H1 (cell line): Measurements from ENCODE around the gene CELF4. TPM values are rescaled to one million over a fixed set of nuclear protein-coding genes. Genes with fewer than 3 reads are reported as not detected.

Experiments
- BACH1 ChIP-seq: IDR thresholded peaks from 2 replicates; pipeline ENCODE4 v1.6.1; 2012; ENCODE audit warnings: low read length, improper control_type of control experiment
- CHD7 ChIP-seq: fragments of 300-600 bp; sonication (generic); IDR thresholded peaks from 2 replicates; pipeline ENCODE4 v1.7.1; 2012; ENCODE audit warnings: low read length, moderate library complexity, mild to moderate bottlenecking, inconsistent platforms; ENCODE audit not compliant: insufficient replicate concordance
- CTCF ChIP-seq, 3 experiments: IDR thresholded peaks; 1 replicate in 2 of 3; 2 replicates in 1 of 3; pipeline versions ENCODE4 v1.5.1 to v1.6.1; 2011; ENCODE audit warnings: low read length in 3 of 3, mild to moderate bottlenecking in 3 of 3, inconsistent platforms in 2 of 3, low read depth in 1 of 3, moderate library complexity in 1 of 3; ENCODE audit not compliant: insufficient read depth in 1 of 3; ENCODE audit errors: control extremely low read depth in 1 of 3
- E2F6 ChIP-seq: IDR thresholded peaks from 2 replicates; pipeline ENCODE4 v1.6.1; 2012; ENCODE audit warnings: inconsistent platforms
- GTF2F1 ChIP-seq: IDR thresholded peaks from 2 replicates; pipeline ENCODE4 v1.6.1; 2012; ENCODE audit warnings: low read depth, low read length, improper control_type of control experiment, borderline replicate concordance
- HDAC6 ChIP-seq: IDR thresholded peaks from one replicate; pipeline ENCODE4 v1.7.1; 2012; ENCODE audit warnings: low read depth, mild to moderate bottlenecking, inconsistent platforms, low read length, moderate library complexity
- JUN ChIP-seq: IDR thresholded peaks from 2 replicates; pipeline ENCODE4 v1.6.1; 2011; ENCODE audit warnings: low read depth, mild to moderate bottlenecking, improper control_type of control experiment, low read length
- SP1 ChIP-seq: IDR thresholded peaks from 2 replicates; pipeline ENCODE4 v1.6.1; 2011; ENCODE audit warnings: low read depth, low read length
- TCF12 ChIP-seq: IDR thresholded peaks from 2 replicates; pipeline ENCODE4 v1.6.1; 2011; ENCODE audit warnings: low read depth, mild to moderate bottlenecking, low read length
- polyA plus RNA-seq, 7 experiments: library from polyadenylated mRNA; depleted of rRNA in 3 of 7; stranded (reverse) in 5 of 7; unstranded in 2 of 7; fragments of >200 nt in 5 of 7; fragments of 200-250 nt in 2 of 7; gene quantifications; 1 replicate in 5 of 7; 2 replicates in 1 of 7; 4 replicates in 1 of 7; pipeline versions ENCODE4 v1.2.1 to v1.2.3, GENCODE V29; 2011 to 2013; ENCODE audit warnings: missing spikeins in 2 of 7, mixed read lengths in 2 of 7
- total RNA-seq: library from RNA; stranded (reverse); fragmentation: NEBNext Ultra II Directional; extraction: Animal tissue kit (Norgen Biotek cat#: 25700); gene quantifications from 2 replicates; pipeline ENCODE4 v1.2.1, GENCODE V29; 2021

Gene CELF4
- total and polyA plus RNA-seq, 2 of the 8 experiments (the other 6 are each of a cell fraction or from before 2014, with no cell fraction given): 1.6 to 3.4 TPM

GRCh38 chr18:37491526-37491925 is 74.1 kb downstream of the CELF4 start (continued):
- TF ChIP-seq CHD7 (no peak), SP1 (no peak), GTF2F1 (no peak), HDAC6 (no peak), BACH1 (no peak), TCF12 (no peak), CTCF (IDR thresholded peaks at IDR 0.05; ENCODE audit: control extremely low read depth in 1 of 3, insufficient read depth in 1 of 3, low read depth in 1 of 3, low read length in 3 of 3) (no peak), E2F6 (no peak), JUN (no peak)
